HG02938 (cell line): ENCODE results near the gene SPEF2.
A peak's percentile ranks its signal among the peaks of the same experiment; 100 is the strongest.

Experiments
- ATAC-seq: cut with Tn5 transposase; IDR thresholded peaks from one replicate; pipeline ENCODE4 v1.9.1; 2021; ENCODE audit warnings: mild to moderate bottlenecking, moderate library complexity; ENCODE audit not compliant: unreplicated experiment

The SPEF2 gene

GRCh38 chr5:35780236-35780635, 162.6 kb downstream of the SPEF2 start:
- no peak for ATAC-seq

GRCh38 chr5:35781181-35781790, 163.6 kb downstream of the SPEF2 start:
- no peak for ATAC-seq

GRCh38 chr5:35783551-35783950, 165.9 kb downstream of the SPEF2 start:
- ATAC-seq, result no peak

GRCh38 chr5:35785601-35786085, 168.0 kb downstream of the SPEF2 start:
- ATAC-seq, result no peak

- ATAC-seq, result no peak
Observed at GRCh38 chr5:35788724-35789123, 171.1 kb downstream of the SPEF2 start.

- ATAC-seq, result no peak
Observed at GRCh38 chr5:35789732-35790456, 172.2 kb downstream of the SPEF2 start.

GRCh38 chr5:35790457-35790822, 172.8 kb downstream of the SPEF2 start:
- ATAC-seq, result no peak

GRCh38 chr5:35794328-35794619, 176.6 kb downstream of the SPEF2 start:
- ATAC-seq, result no peak

- ATAC-seq, result no peak
Observed at GRCh38 chr5:35794684-35795375, 177.2 kb downstream of the SPEF2 start.

- ATAC-seq, result no peak
Observed at GRCh38 chr5:35799181-35799580, 181.5 kb downstream of the SPEF2 start.

GRCh38 chr5:35799753-35800152, 182.1 kb downstream of the SPEF2 start:
- no peak for ATAC-seq

- ATAC-seq, result no peak
Observed at GRCh38 chr5:35803191-35803651, 185.6 kb downstream of the SPEF2 start.

- no peak for ATAC-seq
Observed at GRCh38 chr5:35804201-35804653, 186.6 kb downstream of the SPEF2 start.

- no peak for ATAC-seq
Observed at GRCh38 chr5:35804841-35805240, 187.2 kb downstream of the SPEF2 start.

GRCh38 chr5:35810601-35811000, 192.9 kb downstream of the SPEF2 start:
- no peak for ATAC-seq

GRCh38 chr5:35811108-35811741, 193.6 kb downstream of the SPEF2 start:
- ATAC-seq, result no peak

- no peak for ATAC-seq
Observed at GRCh38 chr5:35813521-35813920, 195.9 kb downstream of the SPEF2 start.

GRCh38 chr5:35815089-35815936, 197.7 kb downstream of the SPEF2 start:
- ATAC-seq, result peak; percentile 74

- ATAC-seq, result no peak
Observed at GRCh38 chr5:35816881-35817521, 199.3 kb downstream of the SPEF2 start.

GRCh38 chr5:35819026-35819425, 201.4 kb downstream of the SPEF2 start:
- no peak for ATAC-seq
